Measurements from ENCODE around the gene SRPK2. TPM values are rescaled to one million over a fixed set of nuclear protein-coding genes. Genes with fewer than 3 reads are reported as not detected.

The SRPK2 gene
- total and polyA plus RNA-seq, 9 donors: 28.4 to 45.1 (median 34.8) TPM

Other genes starting within 250 kb of the SRPK2 start
- 13.1 TPM for gene PUS7, start 133.3 kb upstream of the SRPK2 start, total RNA-seq
- gene PUS7, start 133.3 kb upstream of the SRPK2 start, polyA plus RNA-seq (ENCODE audit: insufficient read depth in 1 of 8, insufficient read length in 8 of 8, low replicate concordance in 1 of 8): 10 to 100 TPM in 6 of 8 donors, 1 to 10 TPM in 2; 8.6 to 16.2 (median 11.8) TPM
- 11.0 TPM for gene RINT1, start 143.3 kb upstream of the SRPK2 start, total RNA-seq
- gene RINT1, start 143.3 kb upstream of the SRPK2 start, polyA plus RNA-seq (ENCODE audit: insufficient read depth in 1 of 8, insufficient read length in 8 of 8, low replicate concordance in 1 of 8): 10 to 100 TPM; 11.9 to 23.5 (median 16.7) TPM
- gene EFCAB10, start 192.6 kb upstream of the SRPK2 start, total RNA-seq: not detected
- 1 to 10 TPM in 4 of 8 donors, under 1 TPM in 4; 0.58 to 1.6 (median 1.1) TPM for gene EFCAB10, start 192.6 kb upstream of the SRPK2 start, polyA plus RNA-seq (ENCODE audit: insufficient read depth in 1 of 8, insufficient read length in 8 of 8, low replicate concordance in 1 of 8)

Measured in muscle of leg (tissue), 9 donors.